Activated T-cell treated with anti-CD3 and anti-CD28 coated beads for 1 hour (primary cell): ENCODE measurements around the gene TIMM44.
"Not testable (repeated sequence)": the region's sequence is repeated elsewhere in the genome, so short reads cannot be mapped to it uniquely, and the experiment has no call there.

Experiments
- DNase-seq: peaks from one replicate; pipeline ENCODE4 v3.0.0-alpha.2; 2020; ENCODE audit warnings: low read depth

The TIMM44 gene

DNA sequence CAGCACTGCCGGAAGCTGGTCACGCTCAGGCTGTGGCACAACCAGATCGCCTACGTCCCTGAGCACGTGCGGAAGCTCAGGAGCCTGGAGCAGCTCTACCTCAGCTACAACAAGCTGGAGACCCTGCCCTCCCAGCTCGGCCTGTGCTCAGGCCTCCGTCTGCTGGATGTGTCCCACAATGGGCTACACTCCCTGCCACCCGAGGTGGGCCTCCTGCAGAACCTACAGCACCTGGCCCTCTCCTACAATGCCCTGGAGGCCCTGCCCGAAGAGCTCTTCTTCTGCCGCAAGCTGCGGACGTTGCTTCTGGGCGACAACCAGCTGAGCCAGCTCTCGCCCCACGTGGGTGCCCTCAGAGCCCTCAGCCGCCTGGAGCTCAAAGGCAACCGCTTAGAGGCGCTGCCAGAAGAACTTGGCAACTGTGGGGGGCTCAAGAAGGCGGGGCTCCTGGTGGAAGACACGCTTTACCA, 43.0 kb downstream of the TIMM44 start:
- no peak for DNase-seq

DNA sequence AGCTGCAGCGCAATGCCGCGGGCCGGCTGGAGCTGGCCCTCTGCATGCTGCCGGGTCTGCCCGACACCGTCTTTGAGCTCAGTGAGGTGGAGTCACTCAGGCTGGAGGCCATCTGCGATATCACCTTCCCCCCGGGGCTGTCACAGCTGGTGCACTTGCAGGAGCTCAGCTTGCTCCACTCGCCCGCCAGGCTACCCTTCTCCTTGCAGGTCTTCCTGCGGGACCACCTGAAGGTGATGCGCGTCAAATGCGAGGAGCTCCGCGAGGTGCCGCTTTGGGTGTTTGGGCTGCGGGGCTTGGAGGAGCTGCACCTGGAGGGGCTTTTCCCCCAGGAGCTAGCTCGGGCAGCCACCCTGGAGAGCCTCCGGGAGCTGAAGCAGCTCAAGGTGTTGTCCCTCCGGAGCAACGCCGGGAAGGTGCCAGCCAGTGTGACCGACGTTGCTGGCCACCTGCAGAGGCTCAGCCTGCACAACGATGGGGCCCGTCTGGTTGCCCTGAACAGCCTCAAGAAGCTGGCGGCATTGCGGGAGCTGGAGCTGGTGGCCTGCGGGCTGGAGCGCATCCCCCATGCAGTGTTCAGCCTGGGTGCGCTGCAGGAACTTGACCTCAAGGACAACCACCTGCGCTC, 43.6 kb downstream of the TIMM44 start:
- DNase-seq, result no peak

- DNase-seq, result no peak
These were observed 44.5 kb downstream of the TIMM44 start for GRCh38 chr19:7898967-7899366.

GRCh38 chr19:7897292-7897691, 46.2 kb downstream of the TIMM44 start:
- DNase-seq, result no peak

- DNase-seq, result no peak
These were observed 47.9 kb downstream of the TIMM44 start for GRCh38 chr19:7895565-7895964.

GRCh38 chr19:7894612-7895309, 48.7 kb downstream of the TIMM44 start:
- no peak for DNase-seq

- DNase-seq, result not testable (repeated sequence)
These were observed 49.9 kb downstream of the TIMM44 start for GRCh38 chr19:7893362-7894101.

DNA sequence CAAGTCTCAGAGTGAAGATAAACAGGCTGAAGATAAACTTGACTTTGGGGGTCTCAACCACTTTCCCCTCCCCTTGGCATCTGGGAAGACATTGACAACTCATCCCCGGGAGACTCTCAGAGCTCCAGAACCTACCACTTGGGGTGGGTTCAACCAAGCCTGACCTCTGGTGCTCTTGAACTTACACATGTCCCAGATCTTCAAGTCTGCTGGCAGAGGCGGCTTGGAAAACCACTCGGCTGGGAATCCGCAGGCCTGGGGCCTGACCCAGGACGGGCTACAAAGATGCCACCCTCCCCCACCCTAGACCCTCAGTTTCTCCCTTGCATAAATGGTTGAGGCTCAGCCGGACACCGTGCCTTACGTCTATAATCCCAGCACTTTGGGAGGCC, 54.6 kb downstream of the TIMM44 start:
- no peak for DNase-seq

DNA sequence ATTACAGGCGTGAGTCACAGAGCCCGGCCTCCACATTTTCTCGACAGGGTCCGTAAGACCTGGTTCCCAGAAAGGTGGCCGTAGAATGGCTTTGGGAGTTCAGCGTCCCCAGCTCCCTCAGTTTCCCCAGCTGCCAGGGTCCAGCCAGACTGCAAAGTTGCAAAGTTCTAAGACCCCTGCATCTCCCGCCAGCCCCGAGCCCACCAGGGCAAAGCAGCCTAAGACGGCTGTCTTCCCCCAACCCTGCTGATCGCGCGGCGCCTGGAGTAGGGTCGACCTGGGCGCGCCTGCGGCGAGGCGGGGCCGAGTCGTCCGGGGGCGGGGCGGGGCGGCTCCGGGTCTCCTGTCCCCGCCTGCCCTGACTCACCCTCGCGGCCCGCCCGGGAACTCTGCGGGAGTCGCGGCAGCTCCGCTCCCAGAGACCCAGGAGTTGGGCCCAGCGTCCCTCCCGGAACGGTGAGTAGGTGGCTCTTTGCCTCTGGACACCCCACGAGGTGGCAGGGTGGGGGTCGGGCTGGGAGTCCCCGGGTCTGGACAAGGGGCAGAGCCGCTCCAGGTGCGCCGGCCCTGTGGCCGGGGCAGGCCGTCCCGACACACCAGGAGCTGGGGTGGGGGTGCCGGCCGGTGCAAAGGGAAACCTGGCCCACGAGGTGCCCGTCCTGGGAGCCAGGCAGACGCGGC, 55.2 kb downstream of the TIMM44 start, which contains the start of gene LRRC8E:
Gene LRRC8E, plus strand, starts transcription at position 366 of the 681 bp plus-strand sequence. CDS start 7,094 bp downstream, outside the sequence.
- DNase-seq, result no peak

DNA sequence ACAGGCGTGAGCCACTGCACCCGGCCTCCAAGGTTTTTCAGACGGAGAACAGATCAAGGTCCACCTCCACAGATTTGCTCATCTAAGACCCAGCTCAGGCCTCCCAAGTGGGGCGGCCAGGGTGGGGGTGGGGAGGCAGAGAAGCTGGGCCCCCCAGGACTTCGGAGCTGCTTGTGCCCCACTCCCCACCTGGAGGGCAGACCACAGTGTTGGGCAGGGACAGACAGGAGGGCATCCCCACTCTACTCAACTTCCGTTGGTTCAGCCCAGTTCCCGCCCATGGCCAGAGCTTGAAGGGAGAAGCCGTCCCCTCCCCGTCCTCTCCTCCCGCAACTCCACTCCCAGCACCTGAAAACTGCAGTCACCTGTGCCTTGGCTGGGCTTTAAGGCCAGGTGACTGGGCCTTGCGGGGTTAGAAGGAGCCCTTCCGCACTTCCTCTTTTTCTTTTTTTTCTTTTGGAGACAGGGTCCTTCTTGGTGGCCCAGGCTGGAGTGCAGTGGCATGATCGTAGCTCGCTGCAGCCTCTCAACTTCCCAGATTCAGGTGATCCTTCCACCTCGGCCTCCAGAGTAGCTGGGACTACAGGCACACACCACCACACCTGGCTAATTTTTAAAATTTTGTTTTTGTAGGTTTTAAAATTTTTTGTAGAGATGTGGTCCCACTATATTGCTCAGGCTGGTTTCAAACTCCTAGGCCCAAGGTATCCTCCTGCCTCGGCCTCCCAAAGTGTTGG, 55.9 kb downstream of the TIMM44 start:
- DNase-seq, result no peak

GRCh38 chr19:7885818-7886217, 57.6 kb downstream of the TIMM44 start:
- no peak for DNase-seq

GRCh38 chr19:7883796-7884570, 59.5 kb downstream of the TIMM44 start:
- no peak for DNase-seq

DNA sequence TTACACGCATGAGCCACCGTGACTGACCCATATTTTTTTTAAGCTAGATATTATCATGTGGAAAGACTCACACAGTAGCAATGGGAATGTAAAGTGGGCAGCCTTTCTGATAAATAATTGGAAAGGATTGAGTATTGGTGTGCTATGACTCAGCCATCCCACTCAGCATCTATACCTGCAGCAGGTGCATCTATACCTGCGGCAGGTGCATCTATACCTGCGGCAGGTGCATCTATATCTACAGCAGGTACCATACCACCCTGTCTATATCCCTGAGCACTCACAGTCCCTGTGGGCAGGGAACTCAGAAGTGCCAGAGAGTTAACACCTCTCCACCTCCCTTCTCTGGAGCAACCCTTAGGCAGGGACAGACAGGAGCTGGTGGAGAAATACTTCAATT, 60.4 kb downstream of the TIMM44 start:
- no peak for DNase-seq

DNA sequence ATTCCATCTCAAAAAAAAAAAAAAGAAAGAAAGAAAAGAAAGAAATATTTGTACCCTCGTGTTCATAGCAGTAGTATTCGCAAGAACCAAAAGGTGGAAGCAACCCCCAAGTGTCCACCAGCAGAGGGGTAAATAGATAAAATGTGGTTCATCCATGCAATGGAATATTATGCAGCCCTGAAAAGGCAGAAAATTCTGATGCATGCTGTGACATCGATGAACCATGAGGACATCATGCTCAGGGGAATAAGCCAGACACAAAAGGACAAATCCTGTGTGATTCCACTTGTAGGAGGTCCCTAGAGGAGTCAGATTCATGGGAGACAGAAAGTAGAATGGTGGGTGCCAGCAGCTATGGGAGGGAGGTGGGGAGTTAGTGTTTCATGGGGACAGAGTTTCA, 61.6 kb downstream of the TIMM44 start:
- DNase-seq, result no peak

- DNase-seq, result no peak
These were observed 63.6 kb downstream of the TIMM44 start for GRCh38 chr19:7879836-7880235.

DNA sequence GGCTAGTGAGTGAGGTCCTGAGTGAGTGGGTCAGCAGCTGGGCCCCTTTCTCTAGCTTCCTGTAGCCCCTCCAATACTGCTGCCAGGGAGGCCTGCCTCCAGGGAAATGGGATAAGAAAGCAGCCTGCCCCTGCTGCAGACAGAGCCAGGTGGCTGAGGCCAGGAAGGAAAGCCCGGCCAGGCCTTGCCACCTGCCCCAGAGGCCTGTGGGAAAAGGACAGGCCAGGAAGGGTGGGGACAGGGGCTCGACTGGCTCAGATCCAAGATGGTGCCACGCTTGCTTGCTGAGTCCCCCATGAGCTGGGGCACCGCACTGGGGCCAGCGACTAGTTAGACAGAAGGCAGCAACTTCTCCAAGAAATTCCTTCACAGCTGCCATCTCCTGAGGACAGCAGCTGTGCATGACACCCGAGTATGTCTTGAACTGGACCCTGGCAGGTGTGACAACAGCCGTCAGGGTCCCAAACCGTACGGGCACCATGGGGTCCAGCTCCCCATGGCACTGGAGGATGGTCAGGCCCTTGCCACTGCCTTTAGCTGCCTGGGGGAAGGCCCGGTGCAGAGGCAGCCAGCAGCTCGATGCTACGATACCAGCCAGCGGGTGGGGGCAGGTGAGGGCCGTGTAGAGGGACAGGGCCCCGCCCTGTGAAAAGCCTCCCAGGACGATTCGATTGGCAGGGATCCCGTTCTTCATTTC, 64.2 kb downstream of the TIMM44 start:
- DNase-seq, result no peak

DNA sequence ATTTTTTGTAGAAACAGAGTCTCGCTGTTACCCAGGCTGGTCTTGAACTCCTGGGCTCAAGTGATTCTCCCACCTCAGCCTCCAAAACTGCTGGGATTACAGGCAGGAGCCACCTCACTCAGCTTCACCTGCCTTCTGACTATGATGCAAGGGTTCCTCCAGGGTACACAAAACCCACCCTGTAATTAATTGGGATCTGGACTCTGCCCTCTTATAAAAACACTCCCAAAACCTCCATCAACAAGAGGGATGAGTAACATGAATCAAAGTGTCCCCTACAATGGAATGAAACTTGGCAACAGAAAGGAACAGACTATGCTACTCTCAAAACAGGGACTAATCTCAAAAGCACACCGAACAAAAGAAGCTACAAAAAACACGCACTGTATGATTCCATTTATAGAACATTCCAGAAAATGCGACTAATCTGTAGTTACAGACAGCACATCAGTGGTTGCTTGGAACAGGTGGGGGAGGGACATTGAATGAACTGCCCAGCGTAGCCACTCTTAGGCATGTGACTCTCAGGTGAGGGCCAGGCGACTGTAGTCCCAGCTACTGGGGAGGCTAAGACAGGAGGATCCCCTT, 66.1 kb downstream of the TIMM44 start:
- no peak for DNase-seq
